ENCODE results near the gene FBXL17. TPM values are rescaled to one million over a fixed set of nuclear protein-coding genes. Genes with fewer than 3 reads are reported as not detected.
"Not testable (repeated sequence)": the region's sequence is repeated elsewhere in the genome, so short reads cannot be mapped to it uniquely, and the experiment has no call there.

The FBXL17 gene
- polyA plus RNA-seq, 4 donors = 26.4 to 31.5 (median 30.9) TPM

GRCh38 chr5:108321341-108321740, 60.6 kb downstream of the FBXL17 start:
- no peak for DNase-seq (ENCODE audit: low read depth in 4 of 4, low spot score in 3 of 4)

DNA sequence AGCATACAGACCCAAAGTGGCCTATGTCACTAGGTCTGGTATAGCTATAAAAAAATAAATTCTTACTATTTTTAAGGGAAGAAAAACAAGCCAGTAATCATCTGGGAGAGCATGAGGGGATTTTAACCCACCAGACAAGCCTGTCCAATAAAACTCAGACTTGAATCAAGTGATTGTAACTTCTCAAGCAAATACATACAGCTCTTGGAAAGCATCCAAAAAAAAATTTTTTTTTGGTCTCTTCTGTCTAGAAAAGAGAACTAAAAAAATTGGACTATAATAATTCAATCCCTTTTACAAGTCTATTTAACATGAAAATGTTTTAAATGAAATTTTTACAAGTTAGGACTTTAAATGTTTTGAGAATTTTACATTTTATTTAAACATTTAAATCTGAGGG, 61.7 kb downstream of the FBXL17 start:
- no peak for DNase-seq (ENCODE audit: low read depth in 4 of 4, low spot score in 3 of 4)

DNA sequence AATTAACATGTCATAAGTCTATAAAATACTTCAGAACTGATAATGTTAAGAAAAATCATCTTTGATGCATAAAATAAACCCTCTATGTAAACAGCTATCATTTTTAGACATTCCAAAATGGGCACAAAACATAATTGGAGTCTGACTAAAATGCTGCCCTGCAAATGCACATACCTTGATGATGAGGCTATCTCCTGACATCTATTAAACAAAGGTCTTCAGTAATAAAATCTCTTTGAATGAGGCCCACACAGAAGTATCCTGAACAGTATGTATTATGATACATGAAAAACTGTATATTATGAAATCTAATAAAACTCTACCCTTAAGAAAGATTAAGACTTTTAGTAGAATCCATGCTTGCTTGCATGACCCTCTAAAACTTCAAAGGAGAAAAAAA, 66.1 kb downstream of the FBXL17 start:
- DNase-seq (ENCODE audit: low read depth in 4 of 4, low spot score in 3 of 4) = no peak

GRCh38 chr5:108312258-108312657, 69.6 kb downstream of the FBXL17 start:
- DNase-seq (ENCODE audit: low read depth in 4 of 4, low spot score in 3 of 4) = no peak

GRCh38 chr5:108311682-108312081, 70.2 kb downstream of the FBXL17 start:
- no peak for DNase-seq (ENCODE audit: low read depth in 4 of 4, low spot score in 3 of 4)

DNA sequence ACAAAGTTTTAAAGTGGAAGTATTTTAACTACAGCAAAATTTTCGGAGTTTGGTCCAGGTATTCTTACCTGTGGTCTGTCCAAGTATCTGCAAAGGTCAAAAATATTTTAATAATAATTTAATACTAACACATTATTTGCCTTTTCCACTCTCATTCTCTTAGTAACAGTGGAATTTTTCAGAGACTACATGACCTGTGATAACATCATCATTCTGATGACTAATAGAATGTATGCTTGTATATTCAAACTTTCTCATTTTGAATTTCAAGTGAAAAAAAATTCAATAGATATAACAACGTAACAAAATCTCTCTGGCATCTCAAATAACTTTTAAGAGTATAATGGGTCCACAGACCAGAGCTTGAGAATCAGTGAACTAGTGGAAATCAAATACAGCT, 78.3 kb downstream of the FBXL17 start:
- DNase-seq (ENCODE audit: low read depth in 4 of 4, low spot score in 3 of 4) = no peak

GRCh38 chr5:108303086-108303485, 78.8 kb downstream of the FBXL17 start:
- no peak for DNase-seq (ENCODE audit: low read depth in 4 of 4, low spot score in 3 of 4)

DNA sequence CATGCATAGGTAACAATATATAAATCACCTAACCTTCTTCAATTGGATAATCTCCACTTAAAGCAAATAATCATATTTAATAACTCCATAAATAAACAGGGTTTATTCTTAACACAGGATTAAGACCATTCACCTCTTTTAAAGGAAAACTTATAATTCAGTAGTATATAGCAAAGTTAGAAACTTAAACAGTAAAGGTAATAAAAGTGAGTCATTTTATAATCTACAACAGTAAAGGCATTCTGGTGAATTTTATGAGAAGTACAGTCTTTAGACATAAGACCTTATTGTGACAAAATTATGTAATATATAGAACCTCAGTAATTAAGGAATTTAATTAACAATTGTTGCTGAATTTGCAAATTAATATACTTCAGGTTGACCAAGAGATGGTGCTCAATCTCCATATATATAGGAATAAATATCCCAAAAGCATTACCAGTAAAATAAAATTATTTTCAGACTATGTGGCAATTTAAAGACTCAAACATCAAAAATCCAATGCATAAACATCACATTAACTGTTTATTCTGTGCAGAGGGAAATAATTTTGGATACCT, 84.8 kb downstream of the FBXL17 start:
- DNase-seq (ENCODE audit: low read depth in 4 of 4, low spot score in 3 of 4) = no peak

GRCh38 chr5:108295578-108296368, 86.1 kb downstream of the FBXL17 start:
- DNase-seq (ENCODE audit: low read depth in 4 of 4, low spot score in 3 of 4) = no peak

GRCh38 chr5:108280960-108281569, 100.8 kb downstream of the FBXL17 start:
- DNase-seq (ENCODE audit: low read depth in 4 of 4, low spot score in 3 of 4) = no peak

DNA sequence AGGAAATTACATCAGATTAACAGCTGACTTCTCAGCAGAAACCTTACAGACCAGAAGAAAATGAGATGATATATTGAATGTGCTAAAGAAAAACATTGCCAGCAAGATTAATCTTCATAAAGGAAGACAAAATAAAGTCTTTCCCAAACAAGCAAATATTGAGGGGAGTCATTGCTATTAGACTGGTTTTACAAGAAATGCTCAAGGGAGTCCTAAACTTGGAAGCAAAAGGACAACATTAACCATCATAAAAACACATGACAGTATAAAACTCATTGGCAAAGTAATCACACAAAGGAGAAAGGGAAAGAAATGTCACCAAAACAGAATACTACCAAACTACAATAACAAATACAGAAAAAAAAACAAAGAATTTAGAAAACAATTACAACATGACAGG, 101.7 kb downstream of the FBXL17 start:
- DNase-seq (ENCODE audit: low read depth in 4 of 4, low spot score in 3 of 4) = no peak

- DNase-seq (ENCODE audit: low read depth in 4 of 4, low spot score in 3 of 4) = no peak
Measured at GRCh38 chr5:108278285-108279240, 103.3 kb downstream of the FBXL17 start.

DNA sequence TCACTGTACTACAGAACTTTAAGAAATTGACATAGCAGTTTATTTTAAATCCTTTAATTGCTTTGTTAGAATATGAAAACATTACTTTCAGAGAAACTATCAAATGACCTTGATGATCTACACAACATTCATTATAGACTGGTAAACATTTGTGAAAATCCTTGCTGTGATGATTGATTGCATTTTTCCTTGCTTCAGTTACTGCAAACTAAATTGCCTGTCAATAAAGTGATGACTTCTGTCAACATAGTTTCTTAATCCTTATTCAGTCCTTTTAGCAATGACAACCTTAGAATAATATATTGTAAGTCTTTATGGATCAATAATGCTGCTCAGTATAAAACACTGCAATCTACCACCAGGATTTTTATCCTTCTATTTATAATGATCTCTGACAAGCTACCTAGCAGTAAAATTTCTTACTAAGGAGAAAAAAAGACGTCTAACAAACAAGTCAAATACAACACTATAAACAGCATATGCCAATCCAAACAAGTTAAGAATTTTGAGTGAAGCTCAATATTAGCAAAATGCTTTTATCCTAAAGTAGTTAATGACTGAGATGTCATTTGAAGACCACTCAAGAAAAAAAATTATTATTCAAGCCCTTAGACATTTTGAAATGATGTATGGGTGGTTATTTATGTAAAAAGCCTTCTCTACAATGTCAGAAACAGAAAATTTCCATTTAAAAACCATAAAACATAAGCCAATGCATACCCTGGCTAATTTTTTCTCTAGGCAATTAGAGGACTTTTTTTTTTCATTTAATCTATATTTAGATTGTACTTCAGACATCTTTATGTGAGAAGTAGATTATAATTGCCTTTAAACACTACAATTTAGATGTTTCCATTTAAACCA, 105.5 kb downstream of the FBXL17 start:
- DNase-seq (ENCODE audit: low read depth in 4 of 4, low spot score in 3 of 4) = no peak

DNA sequence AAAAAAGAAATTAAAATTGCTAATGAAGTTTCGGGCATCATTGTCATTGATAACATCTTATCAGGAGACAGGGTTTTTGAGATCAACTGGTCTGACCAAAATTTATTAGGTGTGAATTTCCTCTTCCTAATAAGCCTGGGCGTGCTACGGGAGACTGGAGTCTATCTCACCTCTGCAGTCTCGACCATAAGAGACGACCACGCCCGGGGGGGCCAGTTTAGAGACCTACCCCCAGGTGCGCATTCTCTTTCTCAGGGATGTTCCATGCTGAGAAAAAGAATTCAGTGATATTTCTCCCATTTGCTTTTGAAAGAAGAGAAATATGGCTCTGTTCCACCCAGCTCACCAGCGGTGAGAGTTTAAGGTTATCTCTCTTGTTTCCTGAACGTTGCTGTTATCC, 107.8 kb downstream of the FBXL17 start:
- not testable (repeated sequence) for DNase-seq (ENCODE audit: low read depth in 4 of 4, low spot score in 3 of 4)

GRCh38 chr5:108271127-108271526, 110.8 kb downstream of the FBXL17 start:
- no peak for DNase-seq (ENCODE audit: low read depth in 4 of 4, low spot score in 3 of 4)

GRCh38 chr5:108266242-108266641, 115.7 kb downstream of the FBXL17 start:
- DNase-seq (ENCODE audit: low read depth in 4 of 4, low spot score in 3 of 4) = no peak

- DNase-seq (ENCODE audit: low read depth in 4 of 4, low spot score in 3 of 4) = no peak
Measured at GRCh38 chr5:108264533-108264932, 117.4 kb downstream of the FBXL17 start.

GRCh38 chr5:108263338-108263737, 118.6 kb downstream of the FBXL17 start:
- DNase-seq (ENCODE audit: low read depth in 4 of 4, low spot score in 3 of 4) = no peak

GRCh38 chr5:108260858-108261170, 121.1 kb downstream of the FBXL17 start:
- DNase-seq (ENCODE audit: low read depth in 4 of 4, low spot score in 3 of 4) = no peak

All from right renal pelvis (tissue), 4 donors.